Mesothelial cell of epicardium (in vitro differentiated cells): ENCODE results near the gene C1QTNF12. TPM values are rescaled to one million over a fixed set of nuclear protein-coding genes. Genes with fewer than 3 reads are reported as not detected.

ENCODE experiments used
- DNase-seq, 2 experiments: peaks; one replicate each; pipeline ENCODE4 v3.0.0; 2021; ENCODE audit warnings: low spot score in 2 of 2; ENCODE audit not compliant: unreplicated experiment in 2 of 2
- H3K27ac Mint-ChIP-seq: 2 replicates; pipeline ENCODE4 v1.8.0; 2021; ENCODE audit warnings: mixed read lengths
- H3K27me3 Mint-ChIP-seq: 2 replicates; pipeline ENCODE4 v1.8.0; 2021; ENCODE audit warnings: low read depth, mixed read lengths
- H3K36me3 Mint-ChIP-seq: 2 replicates; pipeline ENCODE4 v1.8.0; 2021; ENCODE audit warnings: mixed read lengths
- H3K4me1 Mint-ChIP-seq: 2 replicates; pipeline ENCODE4 v1.8.0; 2021; ENCODE audit warnings: mixed read lengths
- H3K4me3 Mint-ChIP-seq: 2 replicates; pipeline ENCODE4 v1.8.0; 2021; ENCODE audit warnings: mild to moderate bottlenecking, moderate library complexity, mixed read lengths
- H3K9me3 Mint-ChIP-seq: 2 replicates; pipeline ENCODE4 v1.8.0; 2021; ENCODE audit warnings: mixed read lengths
- total RNA-seq: library from RNA; stranded (reverse); gene quantifications from 3 replicates; pipeline ENCODE4 v1.2.1, GENCODE V29; 2021
- TF ChIP-seq, protein P1 (sequence below): fragments of 200-600 bp; sonication (generic); IDR thresholded peaks from one replicate; pipeline ENCODE4 v1.5.0; 2021; ENCODE audit warnings: antibody characterized with exemption; ENCODE audit not compliant: unreplicated experiment

The C1QTNF12 gene
- total RNA-seq, 1 donor from 2014 or later, result 10.2 TPM

DNA sequence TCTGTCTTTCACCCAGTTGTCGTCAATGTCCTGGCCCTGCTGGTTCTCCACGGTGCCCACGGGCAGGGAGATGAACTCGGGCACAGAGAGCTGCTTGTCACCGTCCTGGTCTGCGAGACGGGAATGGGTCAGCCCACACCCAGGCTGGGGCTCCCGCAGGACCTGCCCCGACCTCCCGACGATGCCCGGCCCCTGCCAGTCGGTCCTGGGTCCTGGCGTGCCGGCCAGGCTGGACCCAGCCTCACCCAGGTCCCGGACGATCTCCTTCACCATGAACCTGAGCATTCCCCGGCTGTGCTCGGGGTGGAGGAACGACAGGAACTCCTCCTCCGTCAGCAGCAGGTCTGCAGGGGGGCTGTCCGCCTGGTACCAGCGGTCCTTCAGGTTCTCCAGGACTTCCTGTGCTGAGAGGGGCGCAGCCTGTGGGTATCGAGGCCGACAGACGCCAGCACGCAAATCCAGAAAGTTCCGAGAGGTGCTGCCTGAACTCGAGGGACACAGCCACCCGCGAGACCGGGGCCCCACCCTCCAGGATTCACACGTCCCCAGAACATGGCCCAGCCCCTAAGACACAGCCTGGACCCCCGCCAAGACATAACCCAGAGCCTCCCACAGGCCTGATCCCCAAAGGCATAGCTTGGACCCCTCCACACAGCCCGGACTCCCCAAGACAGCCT is 27.9 kb downstream of the C1QTNF12 start:
- Mint-ChIP-seq H3K4me1 (no peaks in the 10 kb centered on the region), H3K9me3 (no peaks in the 10 kb centered on the region), H3K27ac (no peak overlapping the region), H3K4me3 (no peak overlapping the region), H3K36me3 (peaks cover 22% of the 10 kb centered on the region), H3K27me3 (no peaks in the 10 kb centered on the region)
- TF ChIP-seq, protein P1, sequence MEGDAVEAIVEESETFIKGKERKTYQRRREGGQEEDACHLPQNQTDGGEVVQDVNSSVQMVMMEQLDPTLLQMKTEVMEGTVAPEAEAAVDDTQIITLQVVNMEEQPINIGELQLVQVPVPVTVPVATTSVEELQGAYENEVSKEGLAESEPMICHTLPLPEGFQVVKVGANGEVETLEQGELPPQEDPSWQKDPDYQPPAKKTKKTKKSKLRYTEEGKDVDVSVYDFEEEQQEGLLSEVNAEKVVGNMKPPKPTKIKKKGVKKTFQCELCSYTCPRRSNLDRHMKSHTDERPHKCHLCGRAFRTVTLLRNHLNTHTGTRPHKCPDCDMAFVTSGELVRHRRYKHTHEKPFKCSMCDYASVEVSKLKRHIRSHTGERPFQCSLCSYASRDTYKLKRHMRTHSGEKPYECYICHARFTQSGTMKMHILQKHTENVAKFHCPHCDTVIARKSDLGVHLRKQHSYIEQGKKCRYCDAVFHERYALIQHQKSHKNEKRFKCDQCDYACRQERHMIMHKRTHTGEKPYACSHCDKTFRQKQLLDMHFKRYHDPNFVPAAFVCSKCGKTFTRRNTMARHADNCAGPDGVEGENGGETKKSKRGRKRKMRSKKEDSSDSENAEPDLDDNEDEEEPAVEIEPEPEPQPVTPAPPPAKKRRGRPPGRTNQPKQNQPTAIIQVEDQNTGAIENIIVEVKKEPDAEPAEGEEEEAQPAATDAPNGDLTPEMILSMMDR, result no peak
- no peak for DNase-seq

DNA sequence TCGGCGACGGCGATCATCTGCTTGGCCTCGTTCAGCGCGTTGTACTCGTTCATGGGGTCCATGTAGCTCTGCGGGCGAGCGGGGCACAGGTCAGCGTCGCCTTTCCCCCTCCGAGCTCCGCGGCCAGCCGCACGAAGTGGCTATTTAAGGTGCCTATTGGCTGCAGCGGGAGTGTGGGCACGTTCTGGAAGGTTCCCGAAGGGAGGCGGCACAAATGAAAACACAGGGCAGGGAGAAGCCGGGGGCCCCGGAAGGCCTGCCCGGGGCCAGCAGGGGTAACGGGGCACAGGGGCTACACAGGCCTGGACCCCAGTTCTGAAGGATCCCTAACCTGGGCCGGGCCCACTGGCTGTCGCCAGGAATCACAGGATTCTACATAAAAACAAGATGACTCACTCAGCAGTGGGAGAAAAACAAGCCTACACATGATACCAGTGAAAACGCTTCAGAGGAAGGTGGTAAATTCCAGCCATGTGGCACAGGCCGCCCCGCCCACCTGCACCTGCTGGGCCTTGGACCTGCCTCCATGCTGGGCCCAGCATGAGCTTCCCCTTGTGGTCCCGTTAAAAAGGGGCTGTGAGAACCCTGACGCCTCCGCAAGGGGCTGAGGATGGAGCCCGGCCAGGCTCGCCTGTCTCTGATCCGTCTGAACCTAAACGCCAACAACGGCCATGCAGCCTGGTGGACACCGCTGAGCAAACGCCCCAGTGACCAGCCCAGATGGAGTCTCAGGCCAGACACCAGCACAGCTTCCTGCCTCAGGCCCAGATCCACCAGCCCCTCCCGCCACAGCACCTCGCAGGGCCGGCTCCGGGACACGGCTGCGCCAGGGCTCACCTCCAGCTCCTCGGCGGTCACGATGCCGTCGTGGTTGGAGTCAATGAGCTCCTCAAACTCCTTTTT is 28.6 kb downstream of the C1QTNF12 start:
- no peak overlapping the region for H3K4me3 Mint-ChIP-seq
- H3K36me3 Mint-ChIP-seq, result peaks cover 19% of the 10 kb centered on the region
- no peak overlapping the region for H3K27ac Mint-ChIP-seq
- no peak for DNase-seq
- H3K27me3 Mint-ChIP-seq, result no peaks in the 10 kb centered on the region
- H3K9me3 Mint-ChIP-seq, result no peaks in the 10 kb centered on the region
- no peaks in the 10 kb centered on the region for H3K4me1 Mint-ChIP-seq
- TF ChIP-seq, protein P1, result no peak

DNA sequence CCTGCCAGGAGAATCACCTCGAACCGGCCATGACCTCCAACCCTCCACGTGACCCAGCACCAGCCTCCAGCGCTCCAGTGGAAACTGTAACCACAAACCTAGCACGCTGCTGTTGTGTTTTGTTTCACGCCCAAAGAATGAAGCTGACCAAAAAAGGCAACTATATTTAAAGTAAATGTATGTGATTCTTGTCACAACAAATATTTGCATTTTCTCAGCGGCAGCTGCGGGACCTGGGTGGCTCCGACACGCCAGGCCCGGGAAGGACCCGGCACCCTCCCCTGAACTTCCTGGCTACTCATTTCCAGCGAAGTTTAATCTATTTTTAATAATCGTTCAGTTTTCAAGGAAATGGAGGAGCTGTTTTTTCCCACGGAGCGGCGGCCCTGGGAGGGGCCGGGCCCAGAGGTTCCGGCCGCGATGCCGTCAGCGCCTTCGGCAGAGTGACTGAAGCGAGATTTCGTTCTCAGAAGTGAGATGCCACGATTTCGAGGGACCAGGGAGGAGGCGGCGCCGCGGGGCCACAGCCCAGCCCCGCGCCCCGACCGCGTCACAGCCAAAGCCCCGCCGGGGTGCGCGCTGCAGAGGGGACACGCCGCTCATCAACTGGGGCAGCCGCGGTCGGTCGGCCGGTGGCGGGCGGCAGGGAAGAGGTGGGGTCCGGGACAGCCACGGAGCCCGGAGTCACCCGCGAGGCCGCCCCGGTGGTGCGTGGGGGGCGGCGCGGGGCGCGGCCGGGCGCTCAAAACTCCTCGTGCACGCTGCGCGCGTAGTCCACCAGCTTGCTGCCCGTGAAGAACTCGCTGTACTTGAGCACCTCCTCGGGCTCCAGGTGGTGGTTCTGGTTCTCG is 29.5 kb downstream of the C1QTNF12 start:
- DNase-seq, result no peak
- H3K27ac Mint-ChIP-seq, result no peak overlapping the region
- TF ChIP-seq, protein P1, result no peak
- no peak overlapping the region for H3K4me3 Mint-ChIP-seq
- H3K36me3 Mint-ChIP-seq, result peaks cover 15% of the 10 kb centered on the region
- H3K4me1 Mint-ChIP-seq, result no peaks in the 10 kb centered on the region
- no peaks in the 10 kb centered on the region for H3K27me3 Mint-ChIP-seq
- no peaks in the 10 kb centered on the region for H3K9me3 Mint-ChIP-seq

DNA sequence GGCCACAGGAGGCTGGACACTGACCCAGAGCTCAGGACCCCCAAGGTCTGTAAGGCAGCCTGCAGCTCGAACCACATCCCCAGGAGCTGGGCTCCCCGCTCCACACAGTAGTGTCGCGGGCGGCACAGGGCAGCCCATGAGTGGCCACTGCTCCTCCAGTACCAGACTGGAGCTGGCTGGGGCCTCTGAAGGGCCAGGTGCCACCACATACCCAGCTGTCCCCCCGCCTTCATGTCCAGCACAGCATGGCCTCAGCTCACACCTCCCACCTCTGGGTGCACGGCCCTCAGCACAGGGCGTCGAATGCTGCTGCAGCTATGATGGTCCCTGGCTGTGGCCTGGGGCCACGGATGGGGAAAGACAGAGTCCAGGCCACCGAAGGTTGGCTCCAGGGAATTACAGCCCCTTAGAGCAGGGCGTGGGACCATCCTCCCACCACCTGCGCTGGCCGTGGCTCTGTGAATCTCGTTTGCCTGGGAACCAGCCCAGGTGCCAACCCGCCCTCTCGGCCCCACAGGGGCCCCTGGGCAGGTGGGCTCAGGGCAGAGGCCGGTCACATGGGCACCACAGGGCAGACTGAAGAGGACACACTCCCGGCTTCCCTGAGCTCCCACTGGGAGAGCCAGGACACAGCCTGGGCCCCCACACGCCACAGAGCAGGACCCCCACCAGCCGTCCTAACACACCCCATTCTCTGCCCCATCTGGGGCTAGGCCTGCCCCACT is 30.5 kb downstream of the C1QTNF12 start:
- Mint-ChIP-seq H3K4me3 (no peak overlapping the region), H3K36me3 (peaks cover 15% of the 10 kb centered on the region), H3K27me3 (no peaks in the 10 kb centered on the region), H3K4me1 (no peaks in the 10 kb centered on the region), H3K9me3 (no peaks in the 10 kb centered on the region), H3K27ac (no peak overlapping the region)
- DNase-seq, result no peak
- TF ChIP-seq, protein P1, result no peak
